HUES64 (cell line): ENCODE results near the gene SCAMP4.
A peak's percentile ranks its signal among the peaks of the same experiment; 100 is the strongest.

ENCODE experiments used
- H3K27ac ChIP-seq: 2 replicates; pipeline ENCODE4 v1.7.0; 2013; ENCODE audit warnings: low read depth, low read length, inconsistent platforms
- H3K27me3 ChIP-seq: 2 replicates; pipeline ENCODE4 v1.6.1; 2013; ENCODE audit warnings: mild to moderate bottlenecking, low read length; ENCODE audit not compliant: insufficient read depth
- H3K36me3 ChIP-seq: 2 replicates; pipeline ENCODE4 v1.6.1; 2013; ENCODE audit warnings: mild to moderate bottlenecking, low read length; ENCODE audit not compliant: insufficient read depth
- H3K4me1 ChIP-seq: 2 replicates; pipeline ENCODE4 v1.6.1; 2013; ENCODE audit warnings: mild to moderate bottlenecking, low read length, moderate library complexity; ENCODE audit not compliant: insufficient read depth
- H3K4me3 ChIP-seq: 2 replicates; pipeline ENCODE4 v1.5.1; 2013; ENCODE audit warnings: mild to moderate bottlenecking, low read length, moderate library complexity
- H3K9ac ChIP-seq: 2 replicates; pipeline ENCODE4 v1.6.1; 2013; ENCODE audit warnings: mild to moderate bottlenecking, low read depth, low read length
- H3K9me3 ChIP-seq: 2 replicates; pipeline ENCODE4 v1.6.1; 2013; ENCODE audit warnings: low read depth, low read length; ENCODE audit not compliant: insufficient read depth
- WGBS: fragments of 150-250, 120-280 bp; methylation state at CpG from one replicate; pipeline ENCODE4 v1.1.7; 2013; ENCODE audit warnings: missing lambda C conversion rate; 5-methylcytosine and 5-hydroxymethylcytosine counted together

Gene SCAMP4

GRCh38 chr19:1944088-1944915, 39.1 kb downstream of the SCAMP4 start:
- H3K9ac ChIP-seq: no peak overlapping the region
- H3K4me3 ChIP-seq: no peak overlapping the region
- WGBS: 90% methylated on average over 42 of the region's 42 CpGs
- H3K27me3 ChIP-seq: no peaks in the 10 kb centered on the region
- H3K9me3 ChIP-seq: no peaks in the 10 kb centered on the region
- peaks cover 3% of the 10 kb centered on the region; the same call in 1 of the 2 replicates for H3K36me3 ChIP-seq
- no peak overlapping the region for H3K27ac ChIP-seq
- H3K4me1 ChIP-seq: peaks cover 10% of the 10 kb centered on the region

DNA sequence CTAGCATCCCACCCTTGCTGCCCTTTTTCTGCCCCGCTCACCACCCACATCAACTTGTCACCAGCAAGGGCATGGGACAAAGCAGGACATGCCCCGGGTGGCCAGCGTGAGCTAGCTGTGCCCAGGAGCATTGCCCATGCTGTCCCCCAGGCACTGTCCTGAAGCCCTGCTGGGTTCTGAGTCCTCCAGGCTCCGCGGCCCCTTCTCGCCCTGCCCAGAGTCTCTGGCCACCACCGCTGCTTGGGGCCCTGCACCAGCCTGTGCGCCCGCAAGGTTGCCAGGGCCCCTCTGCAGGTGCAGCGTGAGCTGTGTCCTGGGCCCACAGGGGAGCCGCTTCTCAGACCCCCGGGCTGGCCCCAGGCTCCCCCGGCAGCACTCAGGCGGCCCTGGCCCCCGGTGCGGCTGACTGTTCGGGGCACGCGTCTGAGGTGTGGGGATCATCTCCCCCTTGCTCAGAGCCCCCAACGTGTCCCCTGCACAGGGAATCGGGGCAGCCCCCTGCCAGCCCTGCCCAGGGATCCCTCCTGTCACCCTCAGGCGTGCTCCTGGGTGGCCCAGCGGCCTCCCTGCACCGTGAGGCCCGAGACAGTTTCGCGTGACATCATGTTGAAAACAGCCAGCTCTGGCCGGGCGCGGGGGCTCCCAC, 39.8 kb downstream of the SCAMP4 start:
- H3K9ac ChIP-seq: no peak overlapping the region
- peaks cover 5% of the 10 kb centered on the region for H3K4me1 ChIP-seq
- no peak overlapping the region for H3K4me3 ChIP-seq
- no peak overlapping the region for H3K27ac ChIP-seq
- H3K36me3 ChIP-seq: peaks cover 6% of the 10 kb centered on the region; the same call in 1 of the 2 replicates
- 95% methylated on average over 30 of the region's 30 CpGs for WGBS
- H3K27me3 ChIP-seq: no peaks in the 10 kb centered on the region
- H3K9me3 ChIP-seq: no peaks in the 10 kb centered on the region

DNA sequence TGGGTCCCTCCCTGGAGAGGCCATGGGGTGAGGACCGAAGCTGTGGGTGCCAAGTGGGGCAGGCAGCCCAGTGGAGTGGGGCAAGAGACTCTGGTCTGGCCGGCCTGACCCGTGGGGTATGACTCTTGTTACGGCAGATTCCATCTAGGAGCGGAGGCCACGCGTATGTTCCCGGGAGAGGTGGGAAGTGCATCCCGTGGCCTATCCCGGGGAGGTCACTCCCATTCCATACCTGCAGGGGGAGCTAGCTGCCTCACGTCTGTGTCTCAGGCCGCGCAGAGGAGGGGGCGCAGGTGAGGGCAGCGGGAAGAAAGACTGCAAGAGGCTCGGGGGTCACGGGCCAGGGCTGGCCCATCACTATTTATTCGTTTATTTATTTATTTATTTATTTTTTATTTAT, 40.7 kb downstream of the SCAMP4 start:
- Histone ChIP-seq H3K9me3 (no peaks in the 10 kb centered on the region), H3K9ac (no peak overlapping the region), H3K27ac (no peak overlapping the region), H3K4me1 (peaks cover 4% of the 10 kb centered on the region; the same call in 1 of the 2 replicates), H3K36me3 (peaks cover 9% of the 10 kb centered on the region; the same call in 1 of the 2 replicates), H3K4me3 (no peak overlapping the region), H3K27me3 (no peaks in the 10 kb centered on the region)
- WGBS: 75% methylated on average over 15 of the region's 18 CpGs

- 82% methylated on average over 34 of the region's 34 CpGs for WGBS
- Histone ChIP-seq H3K36me3 (peaks cover 14% of the 10 kb centered on the region), H3K9ac (no peak overlapping the region), H3K4me3 (no peak overlapping the region), H3K9me3 (no peaks in the 10 kb centered on the region), H3K4me1 (peaks cover 4% of the 10 kb centered on the region; the same call in 1 of the 2 replicates), H3K27ac (no peak overlapping the region), H3K27me3 (no peaks in the 10 kb centered on the region)
Observed at GRCh38 chr19:1947651-1948209, 42.5 kb downstream of the SCAMP4 start.

DNA sequence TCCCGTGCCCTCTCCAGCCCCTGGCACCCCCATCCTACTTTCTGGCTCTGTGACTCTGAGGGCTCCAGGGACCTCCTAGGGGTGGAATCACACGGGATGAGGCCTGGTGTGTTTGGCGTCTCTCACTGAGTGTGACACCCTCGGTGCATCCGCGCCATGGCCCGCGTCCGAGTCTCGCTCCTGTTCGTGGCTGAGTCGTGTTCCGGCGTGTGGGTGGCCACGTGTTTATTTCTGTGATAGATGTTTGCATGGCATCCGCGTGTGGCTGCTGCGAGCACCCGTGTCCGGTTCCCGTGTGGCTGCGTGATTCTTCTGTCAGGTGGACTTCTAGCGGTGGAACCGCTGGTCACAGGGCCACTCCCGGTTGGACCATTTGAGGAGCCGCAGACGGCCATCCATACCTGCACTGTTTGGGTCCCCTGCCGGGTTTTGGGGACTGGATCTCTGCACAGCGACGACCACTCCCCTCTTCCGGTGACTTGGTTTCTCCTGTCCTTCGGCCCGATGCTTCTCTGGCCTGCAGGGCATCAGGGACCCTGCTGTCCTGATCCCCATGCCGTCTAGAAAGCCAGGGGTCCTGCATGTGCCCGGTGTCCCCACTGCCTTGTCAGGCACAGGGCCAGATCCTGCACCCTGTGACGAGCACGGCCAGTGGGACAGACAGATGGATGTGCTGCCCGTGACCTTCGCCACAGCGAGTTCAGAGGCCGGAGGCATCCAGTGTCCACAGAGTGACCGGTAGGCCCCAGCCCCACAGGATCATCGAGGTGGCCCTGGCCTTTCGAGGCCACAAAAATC, 44.3 kb downstream of the SCAMP4 start:
- H3K27ac ChIP-seq: no peak overlapping the region
- no peaks in the 10 kb centered on the region for H3K4me1 ChIP-seq
- H3K36me3 ChIP-seq: peaks cover 18% of the 10 kb centered on the region
- no peaks in the 10 kb centered on the region for H3K9me3 ChIP-seq
- H3K27me3 ChIP-seq: no peaks in the 10 kb centered on the region
- WGBS: 96% methylated on average over 43 of the region's 44 CpGs
- H3K4me3 ChIP-seq: no peak overlapping the region
- no peak overlapping the region for H3K9ac ChIP-seq

DNA sequence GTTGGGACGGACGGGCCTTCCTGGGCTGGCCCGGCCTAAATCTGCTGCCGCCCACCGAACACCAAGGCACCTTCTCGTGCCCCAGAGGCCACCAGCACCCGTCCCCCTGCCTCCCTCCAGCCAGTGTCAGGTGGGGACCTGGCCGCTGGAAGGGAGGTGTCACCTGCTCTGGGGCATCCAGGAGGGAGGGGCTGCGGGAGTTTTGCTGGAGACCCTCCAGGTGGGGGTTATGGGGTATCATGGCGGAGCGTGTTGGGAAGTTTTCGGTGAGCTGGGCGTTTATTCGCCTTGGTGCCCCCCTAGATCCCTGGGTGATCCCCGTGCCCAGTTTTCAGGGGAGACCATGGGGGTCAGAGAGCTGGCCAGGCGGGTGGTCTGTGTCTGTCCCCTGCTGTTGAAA, 45.4 kb downstream of the SCAMP4 start:
- no peaks in the 10 kb centered on the region for H3K27me3 ChIP-seq
- no peaks in the 10 kb centered on the region for H3K9me3 ChIP-seq
- H3K4me1 ChIP-seq: no peaks in the 10 kb centered on the region
- H3K27ac ChIP-seq: no peak overlapping the region
- 97% methylated on average over 16 of the region's 16 CpGs for WGBS
- H3K9ac ChIP-seq: no peak overlapping the region
- H3K36me3 ChIP-seq: peaks cover 18% of the 10 kb centered on the region
- H3K4me3 ChIP-seq: no peak overlapping the region

GRCh38 chr19:1952635-1953034, 47.4 kb downstream of the SCAMP4 start:
- Histone ChIP-seq H3K36me3 (peaks cover 18% of the 10 kb centered on the region), H3K9ac (no peak overlapping the region), H3K27me3 (no peaks in the 10 kb centered on the region), H3K4me3 (no peak overlapping the region), H3K4me1 (0 out of 2 replicates have a peak, but pooled peaks cover 2% of the 10 kb centered on the region), H3K9me3 (no peaks in the 10 kb centered on the region), H3K27ac (no peak overlapping the region)
- WGBS: 95% methylated on average over 21 of the region's 21 CpGs

DNA sequence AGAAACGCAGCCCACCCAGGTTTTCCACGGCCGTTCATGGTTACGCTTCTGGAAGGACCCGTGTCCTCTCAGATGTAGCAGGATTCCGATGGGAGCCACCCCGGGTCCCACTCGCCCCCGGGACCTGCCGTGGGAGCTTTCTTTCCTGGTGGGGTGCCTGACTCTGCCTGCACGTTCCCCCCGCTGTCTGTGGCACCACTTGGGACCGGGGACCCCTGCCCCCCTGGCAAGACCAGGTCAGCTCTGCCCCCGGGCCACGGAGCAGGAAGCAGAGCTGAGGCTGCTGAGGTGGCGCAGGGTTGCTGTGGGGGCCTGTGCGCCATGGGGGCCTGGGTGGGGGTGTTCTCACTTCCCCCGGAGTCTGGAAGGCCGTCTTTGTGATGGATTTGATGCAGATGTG, 47.8 kb downstream of the SCAMP4 start:
- H3K4me1 ChIP-seq: 0 out of 2 replicates have a peak, but pooled peaks cover 2% of the 10 kb centered on the region
- peaks cover 18% of the 10 kb centered on the region for H3K36me3 ChIP-seq

DNA sequence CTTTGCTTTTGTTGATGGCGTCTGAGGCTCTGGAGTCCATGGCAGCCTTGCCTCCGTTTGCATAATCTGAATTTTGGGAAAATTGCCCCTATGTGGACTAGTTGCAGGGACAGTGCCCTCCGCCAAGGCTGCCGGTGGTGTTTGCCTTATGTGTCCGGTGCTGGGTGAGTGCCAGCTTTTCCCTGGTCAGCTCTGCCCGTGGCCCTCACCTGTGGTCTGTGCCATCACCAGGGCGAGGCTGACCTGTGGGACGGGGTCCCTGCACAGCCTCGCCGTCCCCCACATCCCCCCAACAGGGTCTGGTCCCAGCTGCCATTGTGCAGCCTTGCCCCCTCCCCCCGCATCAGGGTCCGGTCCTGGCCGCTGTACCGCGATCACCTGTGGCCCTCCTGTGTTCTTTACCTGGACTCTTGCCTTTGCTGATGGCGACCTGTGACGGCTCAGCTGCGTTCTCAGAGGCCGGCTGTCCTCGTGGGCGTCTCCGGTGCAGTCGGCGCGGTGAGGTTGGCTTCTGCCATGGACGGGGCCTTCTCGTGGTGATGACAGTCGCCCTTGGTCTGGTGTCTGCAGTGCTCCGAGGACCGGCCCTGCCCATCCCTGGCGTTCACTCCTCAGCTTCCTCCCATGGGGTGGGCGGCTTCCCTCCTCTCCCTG, 48.4 kb downstream of the SCAMP4 start:
- H3K4me1 ChIP-seq: 0 out of 2 replicates have a peak, but pooled peaks cover 2% of the 10 kb centered on the region
- 93% methylated on average over 32 of the region's 32 CpGs for WGBS
- H3K27me3 ChIP-seq: no peaks in the 10 kb centered on the region
- H3K27ac ChIP-seq: no peak overlapping the region
- H3K9ac ChIP-seq: no peak overlapping the region
- no peaks in the 10 kb centered on the region for H3K9me3 ChIP-seq
- H3K4me3 ChIP-seq: no peak overlapping the region
- peaks cover 18% of the 10 kb centered on the region for H3K36me3 ChIP-seq

More for the DNA sequence above, 47.8 kb downstream of the SCAMP4 start:
- Histone ChIP-seq H3K27me3 (no peaks in the 10 kb centered on the region), H3K27ac (no peak overlapping the region), H3K9me3 (no peaks in the 10 kb centered on the region), H3K4me3 (no peak overlapping the region), H3K9ac (no peak overlapping the region)
- WGBS: 96% methylated on average over 19 of the region's 19 CpGs

- H3K4me3 ChIP-seq: no peak overlapping the region
- H3K36me3 ChIP-seq: peaks cover 15% of the 10 kb centered on the region; the same call in 1 of the 2 replicates
- no peaks in the 10 kb centered on the region for H3K27me3 ChIP-seq
- WGBS: 91% methylated on average over 15 of the region's 15 CpGs
- no peaks in the 10 kb centered on the region for H3K9me3 ChIP-seq
- H3K4me1 ChIP-seq: 0 out of 2 replicates have a peak, but pooled peaks cover 2% of the 10 kb centered on the region
- no peak overlapping the region for H3K27ac ChIP-seq
- H3K9ac ChIP-seq: peak overlapping the region; percentile 2; the same call in 1 of the 2 replicates
Observed at GRCh38 chr19:1954532-1954933, 49.3 kb downstream of the SCAMP4 start.
